Astrocyte of the hippocampus (primary cell): ENCODE measurements around the gene CHST3.

Source experiments
- DNase-seq: peaks from one replicate; pipeline ENCODE4 v3.0.0; 2011; ENCODE audit warnings: low read depth, low spot score

CHST3 gene

DNA sequence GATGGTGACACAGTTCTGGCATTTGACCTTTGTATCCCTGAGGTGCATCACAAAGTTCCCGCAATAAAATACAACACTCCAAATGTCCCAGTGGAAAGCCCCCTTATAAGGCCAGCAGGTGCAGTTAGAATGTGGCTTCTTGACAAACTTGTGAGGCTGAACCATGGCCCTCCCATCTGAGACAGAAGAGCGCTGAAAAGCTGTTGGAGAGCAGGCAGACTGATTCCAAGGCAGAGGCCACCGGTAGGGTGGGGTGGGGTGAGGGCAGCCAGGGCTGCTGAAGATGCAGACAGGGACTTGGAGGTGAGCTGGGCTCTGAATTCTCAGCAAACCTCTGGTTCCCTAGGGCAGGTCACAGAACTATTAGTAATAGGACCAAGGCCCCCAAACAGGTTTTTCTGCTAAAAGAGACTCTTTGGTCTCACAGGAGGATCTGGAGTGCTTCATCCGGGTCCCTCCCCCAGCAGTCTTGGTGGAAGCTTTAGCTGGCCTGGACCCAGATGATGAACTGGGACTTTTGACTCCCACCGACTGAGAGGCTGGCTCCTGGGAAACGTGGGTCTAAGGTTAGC, 15.6 kb upstream of the CHST3 start:
- DNase-seq, result no peak

DNA sequence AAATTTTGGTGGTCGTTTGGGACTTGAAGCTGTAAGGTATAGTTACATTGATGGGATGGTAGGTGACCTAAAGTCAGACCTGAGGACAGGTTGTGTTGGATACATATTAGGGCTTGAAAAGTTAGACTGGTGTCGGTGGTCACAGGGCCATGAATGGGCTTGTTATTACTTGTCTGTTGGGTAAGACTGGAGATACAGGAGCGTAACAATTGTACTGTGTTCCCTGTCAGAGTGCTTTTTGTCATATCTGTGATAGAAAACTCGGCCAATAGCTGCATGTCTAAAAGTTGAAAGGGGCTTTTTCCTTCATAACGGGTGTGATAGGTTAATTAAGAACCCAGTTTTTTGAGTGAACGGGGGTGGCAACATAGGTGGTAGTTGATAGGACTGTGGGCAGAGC, 13.5 kb upstream of the CHST3 start:
- DNase-seq, result no peak

DNA sequence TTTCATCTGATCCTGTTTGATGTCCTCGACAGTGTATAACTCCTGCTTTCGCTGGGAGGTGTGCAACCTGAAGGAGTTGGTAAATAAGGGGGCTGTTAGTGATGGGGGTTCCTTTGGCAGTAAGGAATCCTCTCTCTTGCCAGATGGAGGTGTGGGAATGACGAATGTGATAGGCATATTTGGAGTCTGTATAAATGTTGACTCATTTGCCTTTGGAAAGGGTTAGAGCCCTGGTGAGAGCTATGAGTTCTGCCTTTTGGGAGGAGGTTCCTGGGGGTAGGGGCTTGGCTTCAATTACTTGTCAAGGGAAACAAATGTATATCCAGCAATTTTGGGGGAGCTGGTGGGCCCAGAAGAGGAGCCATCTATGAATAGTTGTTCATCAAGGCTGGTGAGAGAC, 11.4 kb upstream of the CHST3 start:
- DNase-seq, result no peak

DNA sequence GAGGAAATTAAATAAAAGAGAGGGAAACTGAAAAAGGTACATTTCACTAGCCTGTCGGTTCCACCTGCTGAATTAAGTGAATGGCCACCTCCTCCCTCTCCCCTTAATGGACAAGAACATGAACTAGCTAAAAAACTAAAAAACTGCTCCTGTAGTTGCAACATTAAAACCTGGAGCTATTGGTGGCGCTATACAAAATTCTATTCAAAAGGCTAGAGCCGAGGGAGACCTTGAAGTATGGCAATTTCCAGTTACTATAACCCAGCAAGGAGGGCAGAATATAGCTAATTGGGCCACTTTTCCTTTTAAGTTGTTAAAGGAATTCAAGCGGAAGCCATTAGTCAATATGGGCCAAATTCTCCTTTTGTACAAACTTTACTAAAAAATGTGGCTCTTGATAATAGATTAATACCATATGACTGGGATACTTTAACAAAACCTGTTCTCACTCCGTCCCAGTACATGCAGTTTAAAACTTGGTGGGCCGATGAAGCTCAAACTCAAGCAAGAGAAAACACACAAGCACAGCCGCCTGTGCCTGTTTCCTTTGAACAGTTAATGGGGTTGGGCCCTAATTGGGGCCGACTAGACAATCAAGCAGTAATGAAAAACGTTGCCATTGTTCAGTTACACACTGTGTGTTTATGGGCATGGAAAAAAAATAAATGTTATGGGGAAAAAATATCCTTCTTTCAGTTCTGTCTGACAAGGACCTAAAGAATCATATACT, 6.5 kb upstream of the CHST3 start:
- peak; percentile 39 for DNase-seq

DNA sequence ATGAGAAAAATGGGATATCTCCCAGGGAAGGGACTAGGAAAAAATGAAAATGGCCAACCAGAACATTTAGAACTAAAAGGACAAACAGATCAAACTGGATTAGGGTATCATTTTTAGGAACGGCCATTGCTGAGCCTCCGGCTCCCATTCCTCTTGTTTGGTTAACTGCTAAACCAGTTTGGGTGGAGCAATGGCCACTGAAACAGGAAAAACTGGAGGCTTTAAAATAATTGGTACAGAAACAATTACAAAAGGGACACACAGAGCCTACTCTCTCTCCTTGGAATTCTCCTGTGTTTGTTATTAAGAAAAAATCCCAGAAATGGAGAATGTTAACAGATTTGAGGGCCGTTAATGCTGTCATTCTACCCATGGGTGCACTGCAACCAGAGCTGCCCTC, 4.7 kb upstream of the CHST3 start:
- no peak for DNase-seq

DNA sequence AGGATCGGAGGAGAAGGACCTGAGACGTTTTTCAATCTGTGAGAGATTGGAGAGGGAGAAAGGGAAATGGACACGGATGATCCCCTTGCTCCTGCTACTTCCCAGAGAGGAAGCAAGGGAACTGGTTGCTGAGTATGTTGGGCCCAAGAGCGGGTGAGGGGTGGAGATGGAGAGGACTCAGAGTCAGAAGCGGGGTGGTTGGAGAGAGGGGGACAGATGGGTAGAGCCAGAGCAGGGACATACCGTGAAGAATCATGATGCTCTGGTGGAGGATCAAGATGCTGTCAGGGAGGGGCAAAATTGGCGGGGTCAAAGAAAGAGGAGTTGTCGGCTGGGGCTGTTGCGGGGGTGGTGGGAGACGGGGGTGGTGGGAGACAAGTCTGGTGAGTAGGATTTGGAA, 2.4 kb upstream of the CHST3 start:
- no peak for DNase-seq

DNA sequence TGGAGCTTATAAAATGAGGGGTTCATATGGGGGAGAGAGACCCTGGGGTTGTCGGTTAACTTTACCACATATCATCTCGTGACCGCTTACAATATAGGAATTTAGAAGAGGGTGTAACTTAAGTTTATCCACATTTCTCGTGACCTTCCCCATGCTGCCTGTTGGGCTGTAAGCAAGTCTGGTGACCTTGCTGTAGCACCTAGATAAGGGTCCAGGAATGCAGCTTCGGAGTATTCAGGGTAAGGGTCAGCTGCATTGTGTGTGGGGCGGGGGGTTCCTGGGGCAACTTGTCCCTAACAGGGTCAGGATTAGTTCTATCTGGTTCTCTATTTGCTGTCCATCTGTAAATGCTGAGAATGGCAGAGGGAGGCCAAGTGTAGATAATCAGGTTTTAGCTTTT, 1.3 kb upstream of the CHST3 start:
- DNase-seq, result no peak

DNA sequence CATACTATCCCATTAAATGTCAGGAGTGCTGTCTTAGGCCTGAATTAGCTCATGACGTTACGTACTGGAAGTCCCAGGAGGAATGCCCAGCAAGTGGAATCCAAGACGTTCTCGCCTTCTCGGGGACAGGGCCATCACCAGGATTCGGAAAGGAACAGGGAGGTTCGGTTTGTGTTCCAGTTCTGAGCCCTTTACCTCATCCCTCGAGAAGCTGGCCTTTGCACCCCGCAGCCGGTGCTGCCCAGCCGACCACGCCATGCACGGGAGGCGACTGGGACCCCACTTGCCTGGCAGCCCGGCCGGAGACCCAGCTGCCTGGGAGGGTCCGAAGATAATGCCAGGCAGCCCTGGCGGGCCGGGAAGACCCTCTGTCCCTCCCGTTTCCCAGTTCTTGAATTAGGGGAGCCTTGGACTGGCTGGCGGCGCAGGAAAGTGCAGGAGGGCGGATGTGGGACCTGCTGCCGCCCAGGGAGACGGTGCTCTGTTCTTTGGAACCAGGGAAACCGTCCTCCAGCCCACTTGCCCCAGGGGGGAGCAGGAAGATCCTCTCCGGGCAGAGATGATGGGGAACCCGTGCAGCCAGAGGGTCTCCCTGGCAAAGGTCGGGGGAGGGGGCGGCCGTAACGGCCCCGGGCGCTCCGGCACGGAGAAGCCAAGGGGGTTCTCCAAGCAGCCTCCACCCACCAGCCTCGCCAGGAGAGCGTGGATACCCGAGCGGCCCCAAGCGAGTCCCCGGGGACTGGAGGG, 671 bp upstream of the CHST3 start:
- DNase-seq, result peak; percentile 15

DNA sequence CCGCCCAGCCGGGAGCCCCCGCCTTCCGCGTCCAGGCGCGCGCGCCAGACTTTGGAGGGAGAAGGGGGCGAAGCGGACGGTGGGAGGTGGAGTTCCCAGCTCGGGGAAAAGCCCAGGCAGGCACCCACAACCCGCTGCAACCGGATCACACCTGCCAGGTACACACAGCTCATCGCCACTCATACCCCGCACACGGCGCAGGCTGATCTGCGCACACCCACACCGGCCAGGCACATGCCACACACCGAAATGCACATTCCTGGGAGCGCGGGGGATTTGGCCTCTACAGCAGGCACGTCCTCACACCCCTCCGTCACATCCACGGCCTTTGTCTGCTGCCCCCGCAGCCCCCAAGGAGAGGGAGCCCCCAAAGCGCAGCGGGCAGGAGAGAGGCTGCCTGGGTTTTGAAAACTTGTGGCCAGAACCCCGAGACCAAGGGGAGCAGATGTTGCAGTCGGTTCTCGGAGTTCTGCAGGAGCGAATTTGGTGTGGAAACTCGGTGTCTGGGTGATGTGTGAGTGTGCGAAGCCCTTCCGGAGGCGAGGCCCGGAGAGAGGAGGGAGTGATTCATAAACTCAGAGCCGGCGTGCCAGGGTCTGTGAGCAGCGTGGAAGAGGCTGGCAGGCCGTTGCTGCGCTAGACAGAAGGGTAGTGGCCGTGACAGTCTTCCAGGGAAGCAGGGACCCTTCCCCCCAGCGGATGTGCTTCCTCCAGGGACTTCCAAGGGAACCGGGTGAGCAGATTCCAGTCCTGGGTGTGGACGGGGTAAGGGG, 734 bp downstream of the CHST3 start:
- peak; percentile 82 for DNase-seq

DNA sequence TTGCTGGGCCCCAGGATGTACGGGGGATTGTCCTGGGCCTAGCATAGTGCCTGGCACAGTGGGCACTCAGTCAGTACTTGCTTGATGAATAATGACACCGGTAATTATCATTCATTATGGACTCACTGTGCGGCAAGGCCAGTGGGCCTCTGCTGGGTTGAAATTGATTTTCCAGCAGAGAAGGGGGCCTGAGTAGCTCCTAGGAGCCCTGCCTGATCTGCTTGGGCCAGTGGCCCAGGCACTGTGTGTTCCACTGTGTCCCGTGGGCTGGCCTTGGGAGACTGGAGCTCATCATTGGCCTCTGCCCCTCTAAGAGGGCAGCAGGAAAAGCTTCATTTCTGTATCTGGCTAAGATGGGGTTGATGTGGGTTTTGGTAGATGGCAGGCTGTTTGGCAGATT, 1.4 kb downstream of the CHST3 start:
- peak; percentile 21 for DNase-seq

DNA sequence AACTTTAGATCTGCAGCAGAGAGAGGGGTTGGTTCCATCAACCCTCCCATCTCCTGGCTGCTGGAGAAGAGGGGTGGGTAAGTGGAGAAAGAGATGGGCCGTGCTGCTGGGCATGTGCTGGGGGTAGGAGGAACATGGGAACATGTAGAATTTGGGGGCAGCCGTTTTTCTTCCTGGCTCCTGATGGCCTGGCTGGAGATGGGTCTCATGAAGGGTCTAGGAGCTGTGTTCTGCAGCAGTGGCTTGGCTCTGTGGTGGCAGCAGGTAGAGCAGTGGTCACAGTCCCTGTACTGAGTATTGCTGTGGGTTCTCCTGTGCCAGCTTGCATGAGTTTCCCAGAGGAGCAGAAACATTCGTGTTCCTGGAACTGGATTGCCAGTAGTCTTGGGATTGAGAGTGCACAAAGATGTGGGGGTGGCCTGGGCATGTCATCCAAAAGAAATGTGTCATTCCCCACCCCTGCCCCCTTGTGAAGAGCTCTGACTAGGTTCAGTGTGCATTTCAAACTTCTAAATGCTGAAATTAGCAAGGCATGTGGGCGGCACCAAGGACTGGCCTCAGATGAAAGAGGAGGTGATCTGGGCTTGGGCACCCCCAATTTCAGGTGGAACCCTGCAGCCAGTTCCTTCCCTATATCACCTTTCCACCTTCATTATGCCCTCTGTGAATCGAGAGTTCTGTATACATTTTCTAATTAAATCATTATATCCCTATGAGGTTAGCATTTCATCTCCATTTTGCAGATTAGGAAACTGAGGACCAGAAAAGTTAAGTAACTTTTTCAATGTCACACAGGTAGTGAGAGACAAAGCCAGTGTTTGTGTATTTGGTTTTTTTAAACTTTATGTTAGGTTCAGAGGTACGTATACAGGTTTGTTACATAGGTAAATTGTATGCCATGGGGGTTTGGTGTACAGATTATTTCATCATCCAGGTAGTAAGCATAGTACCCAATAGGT, 2.1 kb downstream of the CHST3 start:
- peak; percentile 49 for DNase-seq

DNA sequence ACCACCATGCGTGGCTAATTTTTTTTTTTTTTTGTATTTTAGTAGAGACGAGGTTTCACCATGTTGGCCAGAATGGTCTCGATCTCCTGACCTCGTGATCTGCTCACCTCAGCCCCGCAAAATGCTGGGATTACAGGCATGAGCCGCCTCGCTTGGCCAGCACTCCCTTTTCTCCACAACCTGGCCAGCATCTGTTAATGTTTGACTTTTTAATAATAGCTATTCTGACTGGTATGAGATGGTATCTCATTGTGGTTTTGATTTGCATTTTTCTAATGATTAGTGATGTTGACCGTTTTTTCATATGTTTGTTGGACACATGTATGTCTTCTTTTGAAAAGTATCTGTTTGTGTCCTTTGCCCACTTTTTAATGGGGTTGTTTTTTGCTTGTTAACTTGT, 3.8 kb downstream of the CHST3 start:
- DNase-seq, result peak; percentile 25

DNA sequence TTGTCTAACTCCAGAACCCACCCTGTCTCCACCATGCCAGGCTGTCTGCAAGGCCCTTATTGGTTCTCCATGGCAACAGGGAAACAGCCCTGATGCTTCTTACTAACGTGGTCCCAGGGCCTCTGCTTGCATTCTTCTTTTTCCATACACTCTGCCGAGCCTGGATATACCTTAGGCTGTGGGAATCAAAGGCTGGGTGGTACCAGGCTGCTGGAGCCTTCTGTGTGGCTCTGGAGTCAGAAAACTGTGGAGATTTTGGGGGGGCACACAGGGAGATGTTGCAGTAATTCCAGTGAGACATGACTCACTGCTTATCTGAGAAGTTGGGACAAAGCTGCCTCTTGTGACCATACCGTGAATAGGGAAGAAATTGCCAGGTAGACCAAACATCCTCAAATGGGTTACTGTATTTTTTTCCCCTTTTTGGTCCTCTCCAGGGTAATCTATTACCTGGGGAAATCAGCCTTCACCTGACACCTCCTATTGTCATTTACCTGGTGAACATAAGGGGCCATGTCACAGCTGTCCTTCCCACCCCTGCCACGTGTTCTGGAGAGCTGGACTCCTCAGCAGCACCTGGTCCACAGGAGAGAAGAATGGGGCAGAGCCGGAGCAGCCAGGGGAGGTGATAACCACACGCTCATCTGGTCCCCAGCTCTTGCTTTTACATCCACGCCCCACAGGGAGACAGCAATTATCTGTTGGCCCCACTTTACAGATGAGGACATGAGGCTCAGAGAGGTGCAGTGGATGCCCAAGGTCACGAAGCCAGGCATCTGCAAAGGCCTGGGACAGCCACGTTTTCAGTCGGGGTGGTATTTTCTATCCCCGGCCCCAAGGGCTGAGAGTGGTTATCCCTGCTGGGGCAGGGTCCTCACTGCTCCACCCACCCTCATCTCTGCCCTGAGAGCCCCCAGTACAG, 4.6 kb downstream of the CHST3 start:
- peak; percentile 59 for DNase-seq

DNA sequence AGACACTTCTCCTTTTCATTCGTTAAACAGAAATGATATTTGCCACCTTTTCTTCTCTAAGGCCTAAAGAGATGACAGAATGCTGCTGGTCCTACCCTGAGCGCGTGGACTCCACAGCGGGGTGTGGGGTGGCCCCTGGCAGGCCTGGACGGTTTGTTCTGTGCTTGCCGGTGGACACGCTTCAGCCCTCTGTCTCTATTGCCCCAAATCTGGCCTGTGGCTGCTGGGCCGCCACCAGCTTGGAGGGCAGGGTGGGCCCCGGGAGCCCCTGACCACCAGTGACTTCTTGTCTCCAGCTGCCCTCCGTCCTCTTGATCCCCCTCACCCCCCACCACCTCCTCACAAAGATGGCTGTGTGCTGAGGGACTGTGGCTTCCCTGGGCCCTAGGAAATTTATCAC, 5.7 kb downstream of the CHST3 start:
- no peak for DNase-seq

DNA sequence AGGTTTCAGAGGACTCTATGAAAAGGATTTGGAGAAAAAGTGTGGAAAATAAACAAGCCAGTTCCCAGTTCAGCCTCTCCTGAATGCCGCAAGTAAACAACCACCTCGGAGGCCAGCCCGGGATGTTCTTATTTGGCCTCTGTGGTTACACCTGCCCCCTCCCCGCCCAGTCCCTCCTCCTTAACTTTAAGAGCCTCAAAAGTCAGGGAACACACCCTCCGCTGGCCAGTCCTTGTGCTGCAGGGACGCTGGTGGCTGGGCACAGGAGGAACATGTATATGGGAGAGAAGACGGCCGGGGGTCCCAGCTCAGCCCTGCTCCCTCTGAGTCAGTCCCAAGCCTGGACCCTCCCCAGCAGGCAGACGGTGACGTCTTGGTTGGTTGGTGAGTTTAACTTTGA, 6.1 kb downstream of the CHST3 start:
- DNase-seq, result peak; percentile 59

DNA sequence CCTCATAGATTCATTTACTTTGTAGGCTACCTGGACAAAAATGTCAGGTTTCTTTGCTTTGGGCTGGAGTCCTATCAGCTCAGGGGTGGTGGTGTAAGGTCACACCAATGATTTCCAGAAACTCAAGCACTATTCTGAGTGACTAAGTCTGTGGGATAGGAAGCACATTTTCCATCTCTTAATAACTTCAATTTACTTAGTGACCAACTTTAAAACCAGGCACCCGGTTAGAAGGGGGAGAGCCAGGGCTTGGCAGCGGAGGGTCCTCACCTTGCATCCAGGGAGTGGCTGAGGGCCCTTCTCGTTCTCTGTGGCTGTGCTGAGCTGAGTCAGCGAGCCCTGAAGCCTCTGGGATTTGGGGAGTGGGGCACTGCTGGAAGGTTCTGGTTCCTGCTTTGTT, 6.7 kb downstream of the CHST3 start:
- DNase-seq, result peak; percentile 27

DNA sequence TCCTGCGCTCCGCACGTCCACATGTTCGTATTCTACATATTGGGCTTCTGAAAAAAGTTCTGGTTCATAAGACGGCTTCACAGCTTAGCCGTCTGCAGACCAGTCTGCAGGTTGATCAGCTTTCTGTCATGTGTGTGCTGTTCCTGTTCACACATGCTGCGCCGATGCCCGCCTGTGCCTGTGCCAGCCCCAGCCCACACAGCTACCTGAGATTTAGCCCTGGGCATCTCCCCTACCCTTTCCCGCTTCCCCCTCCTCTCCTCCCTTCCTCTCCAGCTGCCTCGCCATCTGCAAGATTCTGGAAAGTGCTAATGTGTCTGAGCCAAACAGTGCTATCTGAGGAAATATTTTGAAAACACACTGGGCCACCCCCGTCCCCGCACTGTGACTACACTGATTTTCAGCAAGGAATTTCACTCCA, 7.1 kb downstream of the CHST3 start:
- no peak for DNase-seq

DNA sequence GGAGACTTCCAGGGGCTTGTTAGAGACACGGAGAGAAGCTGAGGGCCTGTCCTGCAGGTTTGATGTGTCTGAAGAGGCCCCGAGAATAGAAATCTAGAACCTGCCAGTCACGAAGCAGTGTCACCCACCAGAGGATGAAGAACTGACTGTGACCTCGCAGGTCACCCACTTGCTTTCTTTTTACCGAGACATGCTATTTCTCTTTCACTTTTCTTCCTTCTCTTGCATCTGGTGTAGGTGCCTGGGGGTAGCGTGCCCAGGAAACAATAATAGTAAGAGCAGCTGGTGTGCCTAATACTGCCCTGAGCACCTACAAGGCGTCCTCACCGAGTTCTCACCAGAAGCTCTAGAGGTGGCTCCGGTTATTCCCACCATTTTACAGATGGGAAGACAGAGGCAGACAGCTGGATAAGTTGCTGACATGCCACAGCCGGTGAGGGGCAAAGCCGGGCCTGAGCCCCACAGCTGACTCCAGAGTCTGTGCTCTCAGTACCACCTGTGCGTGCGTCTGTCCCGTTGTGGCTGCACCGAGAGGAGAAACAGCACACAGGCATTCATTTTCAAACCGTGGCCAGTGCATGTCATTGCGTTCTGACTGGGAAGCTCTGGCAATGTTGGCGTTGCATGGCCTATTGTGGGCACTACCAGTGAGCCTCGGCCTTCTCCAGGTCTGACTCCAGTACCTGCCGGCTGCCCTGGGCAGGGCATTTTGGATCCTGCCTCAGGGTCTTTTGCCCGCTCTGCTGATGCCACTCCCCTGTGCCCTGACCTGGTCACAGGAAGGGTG, 7.8 kb downstream of the CHST3 start:
- DNase-seq, result no peak
